ENCODE data around the gene UBE2L3.
"Not testable (repeated sequence)": the region's sequence is repeated elsewhere in the genome, so short reads cannot be mapped to it uniquely, and the experiment has no call there.

- TF ChIP-seq MTA2 (IDR thresholded peaks at IDR 0.05; ENCODE audit: low read depth); JUND (IDR thresholded peaks at IDR 0.05; ENCODE audit: low read depth, low read length); BCL11A (IDR thresholded peaks at IDR 0.05; ENCODE audit: low read depth, low read length); POLR2A (IDR thresholded peaks at IDR 0.05; ENCODE audit: low read depth, low read length); TAF1 (IDR thresholded peaks at IDR 0.05; ENCODE audit: borderline replicate concordance, low read depth, low read length); CTCF (IDR thresholded peaks at IDR 0.05 in 2 of 3, conservative IDR thresholded peaks at IDR 0.05 in 1 of 3; ENCODE audit: control insufficient read depth in 2 of 3, extremely low read depth in 1 of 3, insufficient read depth in 1 of 3, low read depth in 3 of 3, low read length in 3 of 3); BRCA1 (IDR thresholded peaks at IDR 0.05; ENCODE audit: low read depth, low read length); NBN (IDR thresholded peaks at IDR 0.05); ZNF274 (IDR thresholded peaks at IDR 0.05; ENCODE audit: insufficient read depth, insufficient read length): not testable (repeated sequence)
These were observed 16.9 kb upstream of the UBE2L3 start for GRCh38 chr22:21550678-21551047.
